Liver (tissue), 9 donors: ENCODE results near the gene DYRK1B. TPM values are rescaled to one million over a fixed set of nuclear protein-coding genes. Genes with fewer than 3 reads are reported as not detected.
A peak's percentile ranks its signal among the peaks of the same experiment; 100 is the strongest.

Source experiments
- DNase-seq: peaks from one replicate; pipeline ENCODE4 v3.0.0-alpha.2; 2017; ENCODE audit warnings: low spot score
- H3K27ac ChIP-seq, 2 donors: one replicate each; pipeline ENCODE4 v1.7.0; 2013; ENCODE audit warnings: inconsistent platforms in 2 of 2, low read length in 2 of 2, control low read depth in 1 of 2, low read depth in 1 of 2, mild to moderate bottlenecking in 1 of 2
- H3K27me3 ChIP-seq, 4 donors: one replicate each; pipeline versions ENCODE4 v1.6.1 to v1.7.0; 2013; ENCODE audit warnings: low read length in 3 of 4, inconsistent platforms in 1 of 4, mild to moderate bottlenecking in 1 of 4, moderate library complexity in 1 of 4; ENCODE audit not compliant: control insufficient read depth in 4 of 4, insufficient read depth in 4 of 4
- H3K36me3 ChIP-seq, 4 donors: one replicate each; pipeline versions ENCODE4 v1.6.1 to v1.7.0; 2013; ENCODE audit warnings: low read length in 3 of 4, mild to moderate bottlenecking in 3 of 4, low read depth in 1 of 4, moderate library complexity in 1 of 4; ENCODE audit not compliant: control insufficient read depth in 4 of 4, insufficient read depth in 3 of 4
- H3K4me1 ChIP-seq, 4 donors: one replicate each; pipeline versions ENCODE4 v1.6.1 to v1.7.0; 2013; ENCODE audit warnings: low read length in 3 of 4, mild to moderate bottlenecking in 3 of 4, moderate library complexity in 1 of 4; ENCODE audit not compliant: control insufficient read depth in 4 of 4, insufficient read depth in 4 of 4
- H3K4me3 ChIP-seq, 3 donors: one replicate each; pipeline versions ENCODE4 v1.6.1 to v1.7.0; 2013; ENCODE audit warnings: low read length in 3 of 3, control low read depth in 1 of 3, low read depth in 1 of 3, mild to moderate bottlenecking in 1 of 3
- H3K9ac ChIP-seq, 2 donors: one replicate each; pipeline ENCODE4 v1.7.0; 2013; ENCODE audit warnings: low read length in 2 of 2, mild to moderate bottlenecking in 2 of 2, moderate library complexity in 2 of 2, control low read depth in 1 of 2, low read depth in 1 of 2
- H3K9me3 ChIP-seq, 4 donors: one replicate each; pipeline versions ENCODE4 v1.6.1 to v1.7.0; 2013; ENCODE audit warnings: low read length in 3 of 4; ENCODE audit not compliant: control insufficient read depth in 4 of 4
- EGR1 ChIP-seq, 2 donors: IDR thresholded peaks; 2 replicates each; pipeline ENCODE4 v1.6.1; 2016 to 2018; ENCODE audit warnings: antibody characterized with exemption in 2 of 2, low read depth in 2 of 2
- FOXA1 ChIP-seq: IDR thresholded peaks from 2 replicates; pipeline ENCODE4 v1.6.1; 2016; ENCODE audit warnings: antibody characterized with exemption
- FOXA2 ChIP-seq: IDR thresholded peaks from 2 replicates; pipeline ENCODE4 v1.6.1; 2016; ENCODE audit warnings: antibody characterized with exemption
- GABPA ChIP-seq, 2 donors: IDR thresholded peaks in 1 of 2; conservative IDR thresholded peaks in 1 of 2; 2 replicates each; pipeline ENCODE4 v1.6.1; 2016; ENCODE audit warnings: antibody characterized with exemption in 2 of 2, mild to moderate bottlenecking in 1 of 2, moderate library complexity in 1 of 2
- HNF4G ChIP-seq: IDR thresholded peaks from 2 replicates; pipeline ENCODE4 v1.6.1; 2016; ENCODE audit warnings: antibody characterized with exemption
- JUND ChIP-seq, 2 donors: IDR thresholded peaks; 2 replicates each; pipeline ENCODE4 v1.6.1; 2016; ENCODE audit warnings: antibody characterized with exemption in 2 of 2
- NR2F2 ChIP-seq: IDR thresholded peaks from 2 replicates; pipeline ENCODE4 v1.6.1; 2016; ENCODE audit warnings: antibody characterized with exemption
- RAD21 ChIP-seq, 2 donors: IDR thresholded peaks; 2 replicates each; pipeline ENCODE4 v1.6.1; 2016; ENCODE audit warnings: antibody characterized with exemption in 2 of 2, mild to moderate bottlenecking in 2 of 2
- RXRA ChIP-seq, 2 donors: IDR thresholded peaks; 2 replicates each; pipeline ENCODE4 v1.6.1; 2017 to 2018; ENCODE audit warnings: antibody characterized with exemption in 2 of 2, mild to moderate bottlenecking in 1 of 2
- SP1 ChIP-seq: IDR thresholded peaks from 2 replicates; pipeline ENCODE4 v1.6.1; 2018; ENCODE audit warnings: antibody characterized with exemption, mild to moderate bottlenecking
- TAF1 ChIP-seq: conservative IDR thresholded peaks from 2 replicates; pipeline ENCODE4 v1.6.1; 2016; ENCODE audit warnings: antibody characterized with exemption, mild to moderate bottlenecking
- YY1 ChIP-seq: IDR thresholded peaks from 2 replicates; pipeline ENCODE4 v1.6.1; 2016; ENCODE audit warnings: antibody characterized with exemption, mild to moderate bottlenecking
- WGBS: extraction: QIAGEN DNeasy Blood & Tissue Kit; methylation state at CpG from one replicate; pipeline ENCODE4 v1.1.7; 2013; 5-methylcytosine and 5-hydroxymethylcytosine counted together
- polyA plus RNA-seq, 2 donors: library from polyadenylated mRNA; stranded (reverse) in 1 of 2; unstranded in 1 of 2; fragments of 200-250 nt in 1 of 2; fragments of >200 nt in 1 of 2; fragmentation: Nextera tagmentation in 1 of 2; extraction: Ambion mirVana in 1 of 2; gene quantifications; one replicate each; pipeline versions ENCODE4 v1.2.1 to v1.2.3, GENCODE V29; 2013 to 2015
- total RNA-seq, 2 donors: library from RNA; depleted of rRNA; stranded (reverse); fragments of >200 nt; gene quantifications; one replicate each; pipeline ENCODE4 v1.2.3, GENCODE V29; 2014
- TF ChIP-seq, protein P1 (sequence below): IDR thresholded peaks from 2 replicates; pipeline ENCODE4 v1.6.1; 2016; ENCODE audit warnings: antibody characterized with exemption
- TF ChIP-seq, protein P2 (sequence below): fragments of 150-350 bp; IDR thresholded peaks from 2 replicates; pipeline ENCODE4 v1.5.1; 2017; ENCODE audit warnings: improper control_type of control experiment, low read depth, low read length; ENCODE audit not compliant: missing input control
- TF ChIP-seq, protein P3 (sequence below): IDR thresholded peaks from 2 replicates; pipeline ENCODE4 v1.6.1; 2016; ENCODE audit warnings: antibody characterized with exemption
- TF ChIP-seq, protein P4 (sequence below): IDR thresholded peaks from 2 replicates; pipeline ENCODE4 v1.6.1; 2016; ENCODE audit warnings: antibody characterized with exemption, mild to moderate bottlenecking
- TF ChIP-seq, protein P5 (sequence below): IDR thresholded peaks from 2 replicates; pipeline ENCODE4 v1.6.1; 2016; ENCODE audit warnings: antibody characterized with exemption
- donor health status: healthy.
- donor health status: healthy.
- donor health status: healthy.
- donor health status: healthy.
- donor health status: healthy.

Gene DYRK1B
- total and polyA plus RNA-seq, 4 donors, result 2.8 to 7.6 (median 3.2) TPM

DNA sequence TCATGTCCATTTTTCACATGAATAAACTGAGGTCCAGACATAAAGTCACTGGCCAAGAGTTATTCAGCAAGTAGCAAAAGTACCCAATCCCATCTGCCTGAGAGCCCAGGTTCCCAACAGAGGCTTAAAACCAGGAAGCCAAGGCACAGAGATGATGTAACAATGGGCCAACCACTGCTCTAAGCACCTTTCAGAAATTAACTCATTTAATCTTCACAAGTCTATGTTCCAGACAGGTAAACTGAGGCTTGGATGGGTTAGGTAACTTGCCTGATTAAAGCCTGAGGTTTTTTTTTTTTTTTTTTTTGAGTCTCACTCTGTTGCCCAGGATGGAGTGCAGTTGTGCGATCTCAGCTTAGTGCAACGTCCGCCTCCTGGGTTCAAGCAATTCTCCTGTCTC lies 4.0 kb upstream of the DYRK1B start:
- no peak for TF ChIP-seq SP1
- no peak for TF ChIP-seq YY1
- TF ChIP-seq RAD21 (IDR thresholded peaks at IDR 0.05), result no peak
- TF ChIP-seq EGR1 (IDR thresholded peaks at IDR 0.05; ENCODE audit: low read depth in 2 of 2), result no peak
- TF ChIP-seq, protein P1, sequence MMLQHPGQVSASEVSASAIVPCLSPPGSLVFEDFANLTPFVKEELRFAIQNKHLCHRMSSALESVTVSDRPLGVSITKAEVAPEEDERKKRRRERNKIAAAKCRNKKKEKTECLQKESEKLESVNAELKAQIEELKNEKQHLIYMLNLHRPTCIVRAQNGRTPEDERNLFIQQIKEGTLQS, result no peak
- TF ChIP-seq, protein P2, sequence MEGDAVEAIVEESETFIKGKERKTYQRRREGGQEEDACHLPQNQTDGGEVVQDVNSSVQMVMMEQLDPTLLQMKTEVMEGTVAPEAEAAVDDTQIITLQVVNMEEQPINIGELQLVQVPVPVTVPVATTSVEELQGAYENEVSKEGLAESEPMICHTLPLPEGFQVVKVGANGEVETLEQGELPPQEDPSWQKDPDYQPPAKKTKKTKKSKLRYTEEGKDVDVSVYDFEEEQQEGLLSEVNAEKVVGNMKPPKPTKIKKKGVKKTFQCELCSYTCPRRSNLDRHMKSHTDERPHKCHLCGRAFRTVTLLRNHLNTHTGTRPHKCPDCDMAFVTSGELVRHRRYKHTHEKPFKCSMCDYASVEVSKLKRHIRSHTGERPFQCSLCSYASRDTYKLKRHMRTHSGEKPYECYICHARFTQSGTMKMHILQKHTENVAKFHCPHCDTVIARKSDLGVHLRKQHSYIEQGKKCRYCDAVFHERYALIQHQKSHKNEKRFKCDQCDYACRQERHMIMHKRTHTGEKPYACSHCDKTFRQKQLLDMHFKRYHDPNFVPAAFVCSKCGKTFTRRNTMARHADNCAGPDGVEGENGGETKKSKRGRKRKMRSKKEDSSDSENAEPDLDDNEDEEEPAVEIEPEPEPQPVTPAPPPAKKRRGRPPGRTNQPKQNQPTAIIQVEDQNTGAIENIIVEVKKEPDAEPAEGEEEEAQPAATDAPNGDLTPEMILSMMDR, result no peak
- TF ChIP-seq TAF1, result no peak
- TF ChIP-seq FOXA2, result no peak
- TF ChIP-seq, protein P3, sequence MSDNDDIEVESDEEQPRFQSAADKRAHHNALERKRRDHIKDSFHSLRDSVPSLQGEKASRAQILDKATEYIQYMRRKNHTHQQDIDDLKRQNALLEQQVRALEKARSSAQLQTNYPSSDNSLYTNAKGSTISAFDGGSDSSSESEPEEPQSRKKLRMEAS, result no peak
- TF ChIP-seq RXRA (IDR thresholded peaks at IDR 0.05), result no peak
- TF ChIP-seq, protein P4, sequence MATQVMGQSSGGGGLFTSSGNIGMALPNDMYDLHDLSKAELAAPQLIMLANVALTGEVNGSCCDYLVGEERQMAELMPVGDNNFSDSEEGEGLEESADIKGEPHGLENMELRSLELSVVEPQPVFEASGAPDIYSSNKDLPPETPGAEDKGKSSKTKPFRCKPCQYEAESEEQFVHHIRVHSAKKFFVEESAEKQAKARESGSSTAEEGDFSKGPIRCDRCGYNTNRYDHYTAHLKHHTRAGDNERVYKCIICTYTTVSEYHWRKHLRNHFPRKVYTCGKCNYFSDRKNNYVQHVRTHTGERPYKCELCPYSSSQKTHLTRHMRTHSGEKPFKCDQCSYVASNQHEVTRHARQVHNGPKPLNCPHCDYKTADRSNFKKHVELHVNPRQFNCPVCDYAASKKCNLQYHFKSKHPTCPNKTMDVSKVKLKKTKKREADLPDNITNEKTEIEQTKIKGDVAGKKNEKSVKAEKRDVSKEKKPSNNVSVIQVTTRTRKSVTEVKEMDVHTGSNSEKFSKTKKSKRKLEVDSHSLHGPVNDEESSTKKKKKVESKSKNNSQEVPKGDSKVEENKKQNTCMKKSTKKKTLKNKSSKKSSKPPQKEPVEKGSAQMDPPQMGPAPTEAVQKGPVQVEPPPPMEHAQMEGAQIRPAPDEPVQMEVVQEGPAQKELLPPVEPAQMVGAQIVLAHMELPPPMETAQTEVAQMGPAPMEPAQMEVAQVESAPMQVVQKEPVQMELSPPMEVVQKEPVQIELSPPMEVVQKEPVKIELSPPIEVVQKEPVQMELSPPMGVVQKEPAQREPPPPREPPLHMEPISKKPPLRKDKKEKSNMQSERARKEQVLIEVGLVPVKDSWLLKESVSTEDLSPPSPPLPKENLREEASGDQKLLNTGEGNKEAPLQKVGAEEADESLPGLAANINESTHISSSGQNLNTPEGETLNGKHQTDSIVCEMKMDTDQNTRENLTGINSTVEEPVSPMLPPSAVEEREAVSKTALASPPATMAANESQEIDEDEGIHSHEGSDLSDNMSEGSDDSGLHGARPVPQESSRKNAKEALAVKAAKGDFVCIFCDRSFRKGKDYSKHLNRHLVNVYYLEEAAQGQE, result no peak
- TF ChIP-seq HNF4G, result no peak
- TF ChIP-seq NR2F2, result no peak
- TF ChIP-seq, protein P5, sequence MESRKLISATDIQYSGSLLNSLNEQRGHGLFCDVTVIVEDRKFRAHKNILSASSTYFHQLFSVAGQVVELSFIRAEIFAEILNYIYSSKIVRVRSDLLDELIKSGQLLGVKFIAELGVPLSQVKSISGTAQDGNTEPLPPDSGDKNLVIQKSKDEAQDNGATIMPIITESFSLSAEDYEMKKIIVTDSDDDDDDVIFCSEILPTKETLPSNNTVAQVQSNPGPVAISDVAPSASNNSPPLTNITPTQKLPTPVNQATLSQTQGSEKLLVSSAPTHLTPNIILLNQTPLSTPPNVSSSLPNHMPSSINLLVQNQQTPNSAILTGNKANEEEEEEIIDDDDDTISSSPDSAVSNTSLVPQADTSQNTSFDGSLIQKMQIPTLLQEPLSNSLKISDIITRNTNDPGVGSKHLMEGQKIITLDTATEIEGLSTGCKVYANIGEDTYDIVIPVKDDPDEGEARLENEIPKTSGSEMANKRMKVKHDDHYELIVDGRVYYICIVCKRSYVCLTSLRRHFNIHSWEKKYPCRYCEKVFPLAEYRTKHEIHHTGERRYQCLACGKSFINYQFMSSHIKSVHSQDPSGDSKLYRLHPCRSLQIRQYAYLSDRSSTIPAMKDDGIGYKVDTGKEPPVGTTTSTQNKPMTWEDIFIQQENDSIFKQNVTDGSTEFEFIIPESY, result no peak
- TF ChIP-seq FOXA1, result no peak
- Histone ChIP-seq H3K9me3 (no peaks in the 10 kb centered on the region), H3K36me3 (peaks cover 5 to 40% (median 20%) of the 10 kb centered on the region in 4 donors), H3K4me3 (no peak overlapping the region), H3K9ac (no peak overlapping the region), H3K27ac (no peak overlapping the region), H3K4me1 (peaks cover 3 to 20% (median 14%) of the 10 kb centered on the region in 4 donors), H3K27me3 (no peaks in the 10 kb centered on the region)
- WGBS, result over 99% methylated on average over 3 of the region's 3 CpGs
- DNase-seq, result no peak

DNA sequence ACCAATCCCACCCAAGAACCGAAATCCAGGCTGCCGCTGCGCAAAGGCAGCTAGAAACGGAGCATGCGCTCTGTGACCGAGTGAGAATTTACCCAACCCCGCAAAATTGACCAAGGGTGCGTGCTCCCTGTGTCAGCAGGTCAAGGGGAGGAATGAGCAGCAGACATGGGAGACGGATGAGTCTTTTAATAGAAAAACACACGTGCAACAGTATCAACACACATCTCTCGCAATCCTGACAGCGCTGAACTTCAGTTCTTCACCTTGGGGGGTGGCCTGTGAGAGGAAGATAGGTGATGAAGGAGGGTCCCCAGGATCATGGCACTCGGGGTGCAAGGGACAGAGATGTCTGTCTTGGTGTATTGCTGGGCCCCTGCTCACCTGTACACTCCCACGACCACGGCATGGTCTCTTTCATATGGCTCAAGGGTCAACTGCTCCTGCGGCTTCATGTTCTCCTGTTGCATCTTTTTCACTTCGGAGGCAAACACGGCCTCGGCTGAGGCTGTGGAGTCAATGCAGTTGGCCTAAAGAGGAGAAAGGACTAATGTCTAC lies 402 bp upstream of the DYRK1B start:
- TF ChIP-seq GABPA (IDR thresholded peaks at IDR 0.05 in 1 of 2, conservative IDR thresholded peaks at IDR 0.05 in 1 of 2), result no peak
- TF ChIP-seq, protein P3, result no peak
- peak; percentile 64 for TF ChIP-seq YY1
- no peak for TF ChIP-seq TAF1
- peak; percentile 49 to 74 for TF ChIP-seq RXRA (IDR thresholded peaks at IDR 0.05)
- no peak for TF ChIP-seq RAD21 (IDR thresholded peaks at IDR 0.05)
- no peak for TF ChIP-seq JUND (IDR thresholded peaks at IDR 0.05)
- TF ChIP-seq, protein P2, result no peak
- TF ChIP-seq NR2F2, result peak; percentile 39
- no peaks in the 10 kb centered on the region for H3K9me3 ChIP-seq
- no peak for DNase-seq
- peak overlapping the region in 1 of 2 donors; percentile 58 for H3K9ac ChIP-seq
- 43% methylated on average over 19 of the region's 19 CpGs for WGBS
- H3K4me1 ChIP-seq, result peaks cover 4 to 19% (median 17%) of the 10 kb centered on the region in 4 donors
- peaks cover 10 to 55% (median 20%) of the 10 kb centered on the region in 4 donors for H3K36me3 ChIP-seq
- no peaks in the 10 kb centered on the region for H3K27me3 ChIP-seq
- H3K4me3 ChIP-seq, result peak overlapping the region in 2 of 3 donors; percentile 77 to 81
- peak overlapping the region; percentile 72 to 89 for H3K27ac ChIP-seq
